HuH-7 (cell line): ENCODE measurements around the gene ACER3.
"Not testable (repeated sequence)": the region's sequence is repeated elsewhere in the genome, so short reads cannot be mapped to it uniquely, and the experiment has no call there.

Experiments used
- DNase-seq: peaks from one replicate; pipeline ENCODE4 v3.0.0; 2011; ENCODE audit warnings: low spot score

The ACER3 gene

GRCh38 chr11:77038825-77039326 is 178.2 kb downstream of the ACER3 start:
- DNase-seq: no peak

- DNase-seq: no peak
Measured at GRCh38 chr11:77039491-77040400, 179.0 kb downstream of the ACER3 start.

- DNase-seq: no peak
Measured at GRCh38 chr11:77040401-77040777, 179.7 kb downstream of the ACER3 start.

DNA sequence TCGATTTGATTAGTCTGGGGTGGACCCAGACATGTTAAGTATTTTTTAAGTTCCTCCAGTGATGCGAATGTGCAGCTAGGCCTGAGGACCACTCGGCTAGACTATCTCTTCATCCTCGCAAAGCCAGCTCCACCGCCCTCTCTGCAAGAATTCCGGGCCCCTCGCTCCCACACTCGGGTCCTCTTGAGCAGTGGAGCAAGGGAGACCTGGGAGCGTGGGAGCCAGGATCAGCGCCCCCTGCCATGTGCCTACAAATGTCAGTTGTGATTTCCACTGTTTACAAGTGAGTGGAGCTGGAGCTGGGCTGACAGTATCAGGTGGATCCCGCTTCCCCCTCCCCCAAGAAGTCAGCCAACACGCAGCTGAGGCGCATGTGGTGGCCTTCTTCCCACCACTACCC is 180.2 kb downstream of the ACER3 start:
- DNase-seq: no peak

GRCh38 chr11:77042111-77042726 is 181.5 kb downstream of the ACER3 start:
- DNase-seq: no peak

DNA sequence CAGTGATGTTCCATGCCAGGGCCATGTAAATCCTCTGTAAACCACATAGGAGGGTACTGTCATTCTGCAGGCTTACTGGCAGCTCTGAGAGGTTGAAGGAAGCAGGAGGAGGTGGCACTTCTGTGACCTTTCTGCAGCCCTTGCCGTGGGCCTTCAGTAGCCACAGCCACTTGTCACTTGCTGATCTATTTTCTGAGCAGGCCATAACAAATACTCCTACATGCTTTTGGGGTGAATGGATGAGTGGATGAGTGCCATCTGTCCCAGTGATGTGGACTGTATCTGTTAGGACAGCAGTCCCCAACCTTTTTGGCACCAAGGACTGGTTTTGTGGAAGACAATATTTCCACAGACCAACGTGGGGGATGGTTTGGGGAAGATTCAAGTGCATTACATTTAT is 183.6 kb downstream of the ACER3 start:
- DNase-seq: no peak

DNA sequence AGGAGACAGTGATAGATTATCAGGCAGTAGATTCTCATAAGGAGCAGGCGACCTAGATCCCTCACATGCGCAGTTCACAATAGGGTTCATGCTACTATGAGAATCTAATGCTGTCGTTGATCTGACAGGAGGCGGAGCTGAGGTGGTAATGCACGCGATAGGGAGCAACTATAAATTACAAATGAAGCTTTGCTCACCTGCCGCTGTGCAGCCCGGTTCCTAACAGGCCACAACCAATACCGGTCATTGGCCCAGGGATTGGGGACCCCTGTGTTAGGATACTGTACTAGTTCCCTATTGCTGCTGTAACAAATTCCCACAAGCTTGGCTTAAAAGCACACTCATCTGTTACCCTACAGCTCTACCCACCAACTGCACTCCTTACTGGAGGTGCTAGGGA is 184.2 kb downstream of the ACER3 start:
- no peak for DNase-seq

DNA sequence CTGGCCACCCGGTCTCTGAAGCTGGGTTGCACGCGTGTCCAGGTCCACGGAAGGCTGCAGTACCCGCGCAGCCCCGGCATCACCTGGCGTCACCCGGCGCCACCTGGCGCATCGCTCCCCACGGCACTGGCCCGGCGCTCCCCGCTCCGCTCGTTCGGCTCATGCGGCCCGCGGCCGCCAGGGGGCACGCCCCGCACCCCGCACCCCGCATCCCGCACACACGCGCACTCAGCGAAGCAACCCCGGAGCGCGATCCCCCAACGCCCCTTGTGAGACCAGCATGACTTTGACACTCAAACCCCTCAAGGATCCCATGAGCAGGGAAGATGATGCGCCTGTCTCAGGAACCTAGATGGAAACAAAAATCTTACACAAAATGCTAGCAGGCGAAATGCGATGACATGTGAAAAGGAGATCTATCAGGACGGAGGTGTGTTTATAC is 185.4 kb downstream of the ACER3 start:
- DNase-seq: peak; percentile 81

GRCh38 chr11:77047007-77047927 is 186.5 kb downstream of the ACER3 start:
- peak; percentile 69 for DNase-seq

GRCh38 chr11:77047928-77048446 is 187.3 kb downstream of the ACER3 start:
- DNase-seq: not testable (repeated sequence)

DNA sequence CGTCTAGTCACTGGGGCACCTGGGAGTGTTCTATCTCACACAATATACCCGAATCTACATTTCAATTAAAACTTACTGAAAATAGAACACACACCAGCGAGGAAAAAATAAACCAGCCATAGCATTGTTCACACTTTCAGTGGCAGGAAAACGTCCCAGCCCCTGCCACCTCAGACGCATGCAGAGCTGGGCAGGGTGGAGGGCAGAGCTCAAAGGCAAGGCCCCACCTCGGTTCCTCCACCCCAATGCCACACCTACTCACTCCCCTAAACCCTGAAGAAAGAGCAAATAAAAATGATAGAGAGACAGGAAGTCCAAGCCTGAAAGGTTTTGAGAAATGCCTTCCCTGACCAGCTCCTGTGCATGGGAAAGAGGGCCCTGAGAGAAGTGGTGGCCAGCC is 188.3 kb downstream of the ACER3 start:
- no peak for DNase-seq

DNA sequence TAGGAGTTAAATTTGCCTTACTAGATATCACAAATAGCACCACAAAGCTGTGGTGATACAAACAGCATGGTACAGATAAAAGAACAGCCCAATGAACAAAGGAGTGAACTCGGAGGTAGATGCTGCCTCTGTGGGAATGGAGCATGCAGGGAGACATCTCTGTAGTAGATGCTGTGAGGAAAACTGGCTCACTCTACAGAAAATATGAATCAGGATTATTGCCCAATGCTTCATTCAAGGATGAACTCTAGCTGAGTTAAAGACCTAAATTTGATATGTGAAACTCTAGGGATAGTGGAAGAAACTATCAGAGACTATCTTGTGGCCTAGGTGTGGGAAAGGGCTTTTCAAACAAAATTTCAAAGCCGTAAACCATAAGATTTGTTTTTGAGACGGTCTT is 190.8 kb downstream of the ACER3 start:
- no peak for DNase-seq

GRCh38 chr11:77052518-77052917 is 191.8 kb downstream of the ACER3 start:
- DNase-seq: no peak

GRCh38 chr11:77053217-77054015 is 192.7 kb downstream of the ACER3 start:
- no peak for DNase-seq

DNA sequence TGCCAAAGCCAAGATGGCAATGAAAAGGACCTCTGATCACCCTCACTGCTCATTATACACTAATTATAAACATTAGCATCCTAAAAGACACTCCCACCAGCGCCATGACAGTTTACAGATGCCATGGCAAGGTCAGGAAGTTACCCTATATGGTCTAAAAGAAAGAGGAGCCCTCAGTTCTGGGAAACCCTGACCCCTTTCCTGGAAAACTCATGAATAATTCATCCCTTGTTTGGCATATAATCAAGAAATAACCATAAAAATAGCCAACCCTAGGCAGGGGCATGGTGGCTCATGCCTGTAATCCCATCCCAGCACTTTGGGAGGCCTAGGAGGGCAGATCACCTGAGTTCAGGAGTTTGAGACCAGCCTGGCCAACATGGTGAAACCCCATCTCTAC is 193.4 kb downstream of the ACER3 start:
- no peak for DNase-seq

GRCh38 chr11:77055101-77055561 is 194.4 kb downstream of the ACER3 start:
- no peak for DNase-seq

GRCh38 chr11:77055913-77056312 is 195.2 kb downstream of the ACER3 start:
- DNase-seq: no peak

GRCh38 chr11:77056814-77057402 is 196.2 kb downstream of the ACER3 start:
- DNase-seq: no peak

DNA sequence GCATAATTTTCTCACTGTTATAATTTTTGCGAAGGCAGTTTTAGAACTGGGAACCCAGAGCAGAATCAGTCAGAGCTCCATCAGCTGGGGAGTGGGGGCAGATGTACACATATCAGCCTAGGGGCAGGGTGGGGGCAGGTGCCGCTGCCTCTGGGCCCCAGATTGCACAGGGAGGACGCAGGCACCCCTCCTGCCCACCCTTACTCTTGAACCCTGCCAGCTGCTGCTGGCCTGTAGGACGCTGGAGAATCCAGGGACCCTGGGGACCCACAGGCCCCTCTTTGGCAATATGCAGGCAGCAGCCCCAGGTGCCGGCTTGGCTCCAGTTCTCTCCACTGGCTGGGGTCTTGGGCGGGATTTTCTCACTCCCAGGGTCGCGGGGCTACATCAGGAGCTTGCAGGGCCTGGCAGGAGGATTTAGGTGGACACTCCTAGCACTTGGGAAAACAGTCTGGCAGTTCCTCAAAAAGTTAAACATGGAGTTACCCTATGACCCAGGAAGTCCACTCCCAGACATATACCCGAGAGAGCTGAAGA is 197.3 kb downstream of the ACER3 start:
- DNase-seq: no peak

DNA sequence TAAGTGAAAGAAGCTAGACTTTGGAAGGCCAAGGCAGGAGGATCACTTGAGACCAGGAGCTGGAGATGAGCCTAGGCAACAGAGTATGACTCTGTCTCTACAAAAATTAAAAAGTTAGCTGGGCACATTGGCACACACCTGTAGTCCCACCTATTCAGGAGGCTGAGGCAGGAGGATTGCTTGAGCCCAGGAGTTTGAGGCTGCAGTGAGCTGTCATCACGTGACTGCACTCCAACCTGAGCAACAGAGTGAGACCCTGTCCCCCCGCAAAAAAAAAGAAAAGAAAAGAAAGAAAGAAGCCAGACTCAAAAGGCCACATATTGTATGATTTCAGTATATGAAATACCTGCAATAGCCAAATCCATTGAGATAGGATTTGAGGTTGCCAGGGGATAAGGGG is 198.2 kb downstream of the ACER3 start:
- DNase-seq: no peak
